Measurements from ENCODE around the gene MMP8.

MMP8 gene

DNA sequence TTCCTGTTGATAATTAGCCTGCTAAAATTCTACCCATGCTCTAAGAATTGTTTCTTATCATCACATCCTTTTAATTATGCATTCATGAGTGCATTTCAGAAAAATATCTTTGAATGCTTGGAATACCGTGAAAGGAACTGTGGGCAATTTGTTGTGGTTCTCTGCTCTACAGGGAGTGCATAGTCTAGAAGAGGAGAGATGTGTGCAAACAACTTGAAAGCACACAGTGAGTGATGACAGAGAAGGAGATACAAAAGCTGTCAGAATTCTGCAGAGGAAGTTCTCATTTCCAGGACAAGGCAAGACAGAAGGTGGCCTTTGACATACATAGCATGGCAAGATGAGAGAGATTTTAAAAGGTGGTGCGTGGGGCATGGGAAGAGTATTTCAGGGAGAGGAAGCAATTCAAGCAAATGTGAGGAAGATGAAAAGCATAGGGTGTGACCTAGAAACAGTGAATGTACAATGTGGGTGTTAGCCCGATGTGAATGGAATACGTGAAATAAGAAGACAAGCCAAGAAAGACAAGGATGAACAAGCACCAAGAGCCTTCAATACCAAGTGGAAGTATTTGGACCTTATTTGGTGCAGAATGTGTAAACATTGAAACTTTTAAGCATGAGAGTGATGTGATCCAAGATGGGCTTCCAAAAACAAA lies 5.0 kb downstream of the MMP8 start:
- DNase-seq (ENCODE audit: low read depth): no peak

DNA sequence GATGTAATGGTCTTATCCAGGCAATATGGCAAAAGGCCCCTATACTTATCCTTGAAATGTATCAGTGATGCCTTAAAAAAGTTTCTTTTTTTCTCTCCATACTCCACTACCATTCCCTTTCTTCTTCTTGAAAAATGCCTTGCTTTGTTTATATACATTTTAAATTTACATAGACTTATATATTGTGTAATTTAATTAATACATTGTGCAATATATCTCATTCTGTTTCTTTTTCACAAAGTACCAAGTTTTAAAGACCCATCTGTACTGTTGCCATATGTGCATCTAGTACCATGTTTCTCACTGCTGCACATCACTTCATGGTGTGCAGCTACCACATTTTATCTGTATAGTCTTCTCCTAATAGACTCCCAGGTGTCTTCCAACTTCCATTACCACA lies 7.5 kb downstream of the MMP8 start:
- no peak for DNase-seq (ENCODE audit: low read depth)

DNA sequence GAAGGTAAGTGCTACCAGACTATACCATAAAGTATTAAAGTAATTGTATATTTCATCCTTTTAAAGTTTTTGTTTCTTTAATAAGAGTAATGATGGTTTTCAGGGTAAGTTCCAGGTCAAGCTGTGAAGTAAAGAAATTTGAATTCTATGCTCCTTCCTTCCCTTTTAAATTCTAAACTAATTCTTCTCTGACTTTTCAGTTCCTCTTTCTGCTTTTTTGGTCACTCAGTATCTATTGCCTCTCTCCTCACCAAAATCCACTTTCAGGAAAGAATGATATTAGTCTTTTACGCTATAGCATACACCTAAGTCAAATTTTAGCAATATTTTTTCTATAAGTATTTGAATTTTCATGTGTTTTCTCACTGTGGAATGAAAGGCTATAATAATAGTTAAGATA lies 8.2 kb downstream of the MMP8 start:
- DNase-seq (ENCODE audit: low read depth): no peak

DNA sequence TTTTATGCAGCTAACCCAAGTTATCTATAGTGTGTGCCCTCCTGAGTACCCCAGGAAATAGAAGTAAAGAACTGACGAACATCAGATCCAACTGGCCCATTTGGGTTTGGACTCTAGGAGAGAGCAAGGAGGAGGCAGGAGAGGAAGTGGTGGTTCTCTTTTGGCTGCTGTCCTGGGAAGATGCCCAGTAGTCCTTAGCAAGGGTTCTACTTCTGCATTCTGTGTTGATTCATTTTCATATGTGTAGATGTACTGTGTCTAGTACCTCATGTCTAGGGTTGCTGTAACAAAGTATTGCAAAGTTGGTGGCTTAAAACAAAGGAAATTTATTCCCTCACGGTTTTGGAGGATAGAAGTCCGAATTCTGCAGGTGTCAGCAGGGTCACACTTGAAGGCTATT lies 12.6 kb downstream of the MMP8 start:
- DNase-seq (ENCODE audit: low read depth): no peak

DNA sequence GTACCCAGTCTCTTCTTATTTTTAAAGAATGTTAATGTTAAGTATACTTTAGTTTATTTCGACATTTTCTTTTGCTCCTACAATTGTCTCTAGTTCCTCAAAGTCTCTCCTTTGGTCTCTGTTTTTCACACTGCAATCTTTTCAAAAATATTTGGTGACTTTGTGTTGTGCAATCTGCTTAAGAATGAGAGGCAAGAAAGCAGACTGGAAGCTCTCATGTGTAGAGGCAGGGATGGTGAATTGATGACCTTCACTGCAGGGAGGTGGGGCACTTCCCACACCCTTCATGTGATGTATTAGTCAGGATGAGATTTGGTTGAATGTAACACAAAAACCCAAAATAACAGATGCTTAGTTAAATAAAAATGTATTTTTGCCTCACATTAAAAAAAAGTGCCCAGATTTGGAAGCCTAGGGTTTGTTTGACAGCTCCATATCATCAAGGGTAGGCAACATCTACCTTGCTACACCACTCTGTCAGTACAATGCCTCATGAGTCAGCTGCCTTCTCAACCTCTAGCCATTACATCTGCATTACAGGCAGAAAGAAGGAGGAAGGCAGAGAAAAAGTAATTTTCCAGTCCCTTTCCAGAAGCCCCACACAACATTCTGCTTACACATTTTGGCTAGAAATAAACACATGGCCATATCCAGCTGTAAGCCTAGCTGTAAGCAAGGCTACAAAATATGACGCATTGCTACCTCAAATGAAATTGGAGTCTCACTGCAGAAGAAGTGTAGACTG lies 15.4 kb downstream of the MMP8 start:
- DNase-seq (ENCODE audit: low read depth): no peak

DNA sequence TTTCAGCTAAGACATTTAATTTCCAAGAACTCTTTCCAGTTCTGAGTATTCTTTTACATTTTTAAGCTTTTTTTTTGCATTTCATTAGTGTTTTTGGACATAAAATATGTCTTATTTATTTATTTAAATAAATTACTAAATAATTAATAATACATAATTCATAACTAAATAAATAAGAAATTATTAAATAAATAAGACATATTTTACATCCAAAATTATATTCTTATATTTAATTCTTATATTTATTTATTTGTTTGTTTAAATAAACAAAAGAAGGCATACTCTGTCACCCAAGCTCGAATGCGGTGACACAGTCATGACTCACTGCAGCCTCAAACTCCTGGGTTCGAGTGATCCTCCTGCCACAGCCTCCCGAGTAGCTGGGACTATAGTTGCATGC lies 16.1 kb downstream of the MMP8 start:
- DNase-seq (ENCODE audit: low read depth): no peak

DNA sequence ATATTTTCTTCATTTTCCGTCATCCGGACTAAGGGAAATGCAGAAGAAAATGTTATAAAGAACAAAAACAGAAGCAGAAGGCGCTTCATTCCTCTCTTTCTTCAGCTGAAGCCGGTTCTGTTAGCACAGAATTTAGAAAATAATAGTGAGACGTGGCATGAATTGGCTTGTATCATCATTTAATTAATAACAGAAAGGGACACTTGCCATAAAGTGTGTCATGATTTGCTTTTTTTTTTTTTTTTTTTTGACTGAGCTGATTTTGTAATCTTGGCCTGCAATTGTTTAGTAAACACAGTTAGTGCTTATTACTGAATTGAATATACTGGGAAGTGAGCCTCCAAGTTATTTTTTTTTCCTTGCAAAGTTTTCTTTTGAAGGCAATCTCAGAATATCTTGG lies 19.1 kb downstream of the MMP8 start, which contains the start of gene MMP27:
TSS of gene MMP27 (minus strand) at position 144 of the 400 bp plus-strand sequence. CDS start at position 89, 55 bp downstream.
- DNase-seq (ENCODE audit: low read depth): no peak

DNA sequence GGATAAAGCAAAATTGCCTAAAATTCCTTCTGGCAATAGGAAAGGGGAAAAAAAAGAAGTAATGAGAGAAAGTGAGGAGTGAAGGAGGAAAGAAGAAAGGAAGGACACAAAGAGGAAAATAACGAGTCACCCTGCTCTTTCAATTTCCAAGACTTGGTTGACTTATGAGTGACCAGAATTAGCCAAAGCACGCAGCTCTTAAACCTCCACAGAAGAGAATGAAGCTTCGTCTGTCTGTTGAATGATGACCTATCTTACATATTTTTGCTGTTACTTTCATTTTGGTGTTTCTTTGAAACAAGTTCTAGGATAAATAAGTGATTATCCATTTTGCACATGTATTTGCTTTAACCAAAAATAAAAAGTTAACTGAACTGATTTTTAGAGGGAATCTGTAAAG lies 19.9 kb downstream of the MMP8 start:
- no peak for DNase-seq (ENCODE audit: low read depth)

DNA sequence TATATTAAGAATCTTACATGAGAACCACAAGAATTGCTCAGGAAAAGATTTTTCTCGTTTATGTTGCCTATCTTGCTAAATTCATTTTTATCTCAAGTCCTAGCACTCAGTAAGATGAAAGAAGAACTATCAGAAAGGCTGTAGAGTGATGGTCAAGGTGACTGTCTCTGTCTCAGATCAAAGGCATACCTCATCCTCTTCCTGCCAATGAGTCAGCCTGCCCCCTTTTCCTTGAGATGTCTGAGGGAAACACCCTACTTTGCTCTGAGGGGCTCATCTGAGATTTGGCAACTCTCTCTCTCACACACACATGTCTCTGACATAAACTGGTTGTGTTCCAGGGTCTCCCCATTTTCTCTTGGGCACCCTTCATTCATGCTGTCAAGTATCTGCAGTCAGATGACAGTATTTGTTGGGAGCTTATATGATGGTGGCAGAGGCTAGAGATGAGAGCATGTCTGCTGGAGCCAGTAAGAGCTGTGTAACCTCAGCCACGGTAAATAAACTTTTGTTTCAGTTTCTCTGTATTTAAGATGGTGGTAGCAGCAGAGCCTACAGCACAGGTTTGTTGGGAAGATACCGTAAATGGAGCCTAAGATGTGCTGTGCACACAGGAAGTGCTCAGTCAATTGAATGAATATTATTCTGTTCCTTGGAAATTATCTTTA lies 20.8 kb downstream of the MMP8 start:
- no peak for DNase-seq (ENCODE audit: low read depth)

DNA sequence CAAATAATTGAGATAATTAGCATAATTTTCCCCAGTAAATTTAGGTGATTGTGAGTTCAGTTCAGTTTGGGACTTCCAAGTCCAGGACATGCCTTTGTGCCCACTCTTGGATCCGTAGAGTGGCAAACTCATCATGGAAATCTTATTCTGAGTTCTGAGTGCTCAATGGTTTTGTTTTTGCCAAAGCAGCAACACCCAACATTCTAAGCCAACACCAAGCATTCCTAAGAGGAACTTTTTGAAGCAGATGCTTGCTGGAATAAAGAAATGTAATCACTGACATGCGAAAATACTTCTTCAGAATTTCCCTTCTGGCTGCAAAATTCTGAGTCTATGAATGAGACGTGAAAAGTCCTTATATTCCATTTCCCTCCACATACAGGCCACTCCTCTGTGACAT lies 29.6 kb downstream of the MMP8 start:
- DNase-seq (ENCODE audit: low read depth): no peak

DNA sequence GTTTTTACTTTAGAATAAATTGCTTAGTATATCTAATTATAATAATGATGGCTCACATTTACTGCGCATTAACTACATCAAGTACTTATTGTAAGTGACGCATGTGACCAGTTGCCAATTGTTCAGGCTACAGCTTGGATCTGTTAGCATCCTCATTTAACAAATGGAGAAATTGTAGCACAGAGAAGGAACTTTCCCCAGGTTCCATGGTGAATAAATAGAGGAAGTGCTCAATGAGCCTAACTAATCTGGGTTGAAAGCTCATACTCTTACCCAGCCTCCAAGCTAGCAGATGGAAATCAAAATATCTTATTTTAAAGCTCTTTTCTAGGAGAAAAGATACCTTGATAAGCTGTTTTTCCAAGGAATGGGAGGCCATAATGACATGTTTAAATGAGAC lies 39.0 kb downstream of the MMP8 start:
- DNase-seq (ENCODE audit: low read depth): no peak

DNA sequence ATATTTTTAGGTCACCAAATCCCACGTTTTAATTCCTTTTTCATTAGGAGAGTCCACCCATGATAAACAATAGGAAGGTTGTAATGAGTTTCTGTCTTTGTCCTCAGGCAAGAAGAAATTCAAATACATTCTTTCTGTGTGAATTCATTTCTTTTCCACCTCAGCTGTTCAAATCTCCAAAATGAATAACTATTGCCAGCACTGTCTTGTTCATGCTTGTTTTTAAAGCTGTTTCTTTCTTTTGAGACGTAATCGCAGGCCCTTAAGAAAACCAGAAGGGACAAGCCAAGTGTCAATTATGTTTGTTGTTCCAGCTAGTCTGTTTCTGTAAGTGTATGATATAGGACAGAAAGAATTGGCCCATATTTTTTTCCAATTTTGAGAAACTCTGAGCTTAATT lies 39.4 kb downstream of the MMP8 start:
- DNase-seq (ENCODE audit: low read depth): no peak

DNA sequence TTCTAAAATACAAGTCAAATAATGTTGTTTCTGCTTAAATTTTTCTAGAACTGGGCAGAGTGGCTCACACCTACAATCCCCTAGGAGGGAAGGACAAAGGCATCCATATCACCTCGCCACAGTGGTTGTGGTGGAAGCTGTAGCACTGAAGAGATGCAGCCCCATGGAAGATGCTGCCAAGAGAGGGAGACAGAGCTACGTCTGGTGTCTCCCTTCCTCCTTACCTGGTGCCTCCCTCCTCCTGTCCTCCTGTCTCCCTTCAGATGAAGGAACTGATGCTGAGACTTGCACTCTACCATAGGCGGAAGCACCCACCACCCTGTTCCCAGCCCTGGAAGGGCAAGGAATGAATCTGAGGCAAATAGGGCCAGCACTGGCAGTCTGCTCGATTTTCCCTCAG lies 41.5 kb downstream of the MMP8 start:
- DNase-seq (ENCODE audit: low read depth): no peak

DNA sequence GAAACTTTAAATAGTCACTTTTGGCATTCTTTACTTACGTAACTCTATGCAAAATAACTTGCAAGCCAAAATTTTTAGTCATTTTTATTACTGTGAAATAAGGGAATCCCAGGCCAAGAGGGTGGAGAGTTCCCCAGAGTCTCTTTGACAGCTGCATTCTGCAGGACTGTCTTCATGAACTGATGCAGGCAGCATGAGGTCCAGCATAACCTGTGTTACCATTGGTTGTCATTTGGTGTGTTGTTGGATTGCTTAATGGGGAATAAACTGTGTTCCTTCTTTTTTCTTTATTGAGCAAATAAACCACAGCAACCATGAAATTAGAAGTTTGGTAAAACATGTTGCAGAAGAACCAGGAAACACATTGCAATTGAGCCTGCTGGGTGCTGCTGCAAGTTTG lies 43.8 kb downstream of the MMP8 start:
- no peak for DNase-seq (ENCODE audit: low read depth)

DNA sequence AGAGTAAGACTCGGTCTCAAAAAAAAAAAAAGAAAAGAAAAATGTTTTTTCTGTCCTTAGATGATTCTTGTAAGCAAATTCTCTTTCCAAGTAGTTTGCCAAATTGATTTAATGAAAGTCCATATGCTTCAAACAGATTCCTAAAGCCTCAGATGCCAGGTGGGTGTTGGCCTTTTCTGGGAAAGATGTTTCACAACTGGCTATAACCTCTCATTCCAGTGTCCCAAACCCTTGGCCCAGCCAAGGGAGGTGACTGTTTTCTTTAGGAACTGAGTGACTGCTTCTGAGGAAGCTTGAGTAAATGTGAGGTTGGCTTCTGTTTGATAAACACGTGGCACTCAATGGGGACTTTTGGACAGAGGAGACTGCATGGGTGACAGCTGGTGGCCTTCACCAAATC lies 46.7 kb downstream of the MMP8 start:
- DNase-seq (ENCODE audit: low read depth): no peak

DNA sequence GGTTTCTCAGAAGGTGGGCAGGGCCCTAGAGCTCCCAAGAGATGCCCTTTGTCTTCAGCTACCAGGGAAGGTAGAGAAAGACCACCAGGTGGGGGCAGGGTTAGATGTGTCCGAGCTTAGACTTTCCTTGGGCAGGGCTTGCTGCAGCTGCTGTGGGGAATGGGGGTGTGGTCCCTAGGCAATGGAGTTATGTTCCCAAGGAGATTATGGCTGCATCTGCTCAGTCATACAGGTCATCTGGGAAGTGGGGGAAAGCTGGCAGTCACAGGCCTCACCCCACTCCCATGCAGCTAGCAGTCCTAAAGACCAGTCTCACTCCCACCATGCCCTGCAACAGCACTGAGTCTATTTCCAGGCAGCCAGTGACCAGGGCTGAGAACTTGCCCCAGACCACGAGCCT lies 48.7 kb downstream of the MMP8 start:
- no peak for DNase-seq (ENCODE audit: low read depth)

DNA sequence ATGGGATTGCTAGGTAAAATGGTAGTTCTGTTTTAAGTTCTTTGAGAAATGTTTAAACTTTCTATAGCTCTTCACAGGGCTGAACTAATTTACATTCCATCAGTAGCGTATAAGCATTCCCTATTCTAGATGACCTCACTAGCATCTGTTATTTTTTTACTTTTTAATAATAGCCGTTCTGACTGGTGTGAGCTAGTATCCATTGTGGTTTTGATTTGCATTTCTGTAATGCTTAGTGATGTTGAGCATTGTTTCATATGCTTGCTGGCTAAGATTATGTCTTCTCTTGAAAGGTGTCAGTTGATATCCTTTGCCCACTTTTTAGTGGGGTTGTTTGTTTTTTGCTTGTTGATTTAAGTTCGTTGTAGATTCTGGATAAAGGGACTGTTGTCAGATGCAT lies 55.1 kb downstream of the MMP8 start:
- no peak for DNase-seq (ENCODE audit: low read depth)

DNA sequence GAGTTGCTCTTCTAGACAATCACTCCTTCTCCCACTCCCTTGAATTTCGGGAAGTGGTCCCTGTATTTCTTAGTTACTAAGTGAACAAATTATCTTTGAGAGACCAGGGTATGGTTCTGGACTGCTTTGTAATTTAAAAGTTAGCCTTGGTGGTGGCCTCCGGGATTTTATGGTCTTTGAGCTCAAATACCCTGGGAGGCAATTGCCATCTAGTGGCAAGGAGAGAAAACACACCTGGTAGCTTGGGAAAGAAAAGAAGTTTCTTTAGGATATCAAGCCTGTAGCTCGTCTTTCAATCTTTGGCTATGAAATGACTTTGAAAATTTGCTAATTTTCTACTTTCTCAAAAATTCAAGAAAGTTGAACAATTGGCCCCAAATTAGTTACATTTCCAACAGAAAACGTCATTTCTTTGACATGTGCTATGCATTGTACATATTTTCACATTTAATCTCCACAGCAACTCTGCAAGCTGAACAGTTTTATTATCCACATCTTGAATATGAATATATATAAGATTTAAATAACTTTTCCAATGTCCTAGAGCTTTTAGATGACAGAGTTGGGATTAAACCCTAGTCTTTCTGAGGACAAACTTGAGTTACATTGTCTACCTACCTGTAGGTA lies 58.3 kb downstream of the MMP8 start:
- DNase-seq (ENCODE audit: low read depth): no peak

DNA sequence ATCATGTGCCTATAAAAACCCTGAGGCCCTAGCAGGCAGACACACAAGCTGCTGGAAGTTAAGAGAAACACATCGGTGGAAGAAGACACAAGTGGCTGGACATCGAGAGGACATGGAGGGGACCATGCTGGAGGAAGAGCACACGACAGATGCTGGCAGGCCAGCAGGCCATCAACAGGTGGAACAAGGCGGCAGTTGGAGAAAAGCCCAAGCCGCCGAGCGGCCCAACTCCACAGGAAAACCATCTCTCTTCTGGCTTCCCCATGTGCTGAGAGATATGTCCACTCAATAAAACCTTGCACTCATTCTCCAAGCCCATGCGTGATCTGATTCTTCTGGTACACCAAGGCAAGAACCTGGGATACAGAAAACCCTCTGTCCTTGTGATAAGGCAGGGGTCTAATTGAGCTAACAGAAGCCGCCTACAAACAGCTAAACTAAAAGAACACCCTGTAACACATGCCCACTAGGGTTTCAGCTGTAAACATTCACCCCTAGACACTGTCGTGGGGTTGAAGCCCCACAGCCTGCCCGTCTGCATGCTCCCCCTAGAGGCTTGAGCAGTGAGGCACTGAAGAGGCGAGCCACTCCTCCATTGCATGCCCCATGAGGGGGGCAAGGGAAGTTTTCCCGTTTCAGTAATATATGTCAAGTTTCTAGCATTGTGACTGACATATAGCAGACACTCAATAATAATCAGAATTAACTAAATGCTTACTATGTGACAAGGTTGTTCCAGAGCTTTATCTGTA lies 60.6 kb downstream of the MMP8 start:
- no peak for DNase-seq (ENCODE audit: low read depth)

DNA sequence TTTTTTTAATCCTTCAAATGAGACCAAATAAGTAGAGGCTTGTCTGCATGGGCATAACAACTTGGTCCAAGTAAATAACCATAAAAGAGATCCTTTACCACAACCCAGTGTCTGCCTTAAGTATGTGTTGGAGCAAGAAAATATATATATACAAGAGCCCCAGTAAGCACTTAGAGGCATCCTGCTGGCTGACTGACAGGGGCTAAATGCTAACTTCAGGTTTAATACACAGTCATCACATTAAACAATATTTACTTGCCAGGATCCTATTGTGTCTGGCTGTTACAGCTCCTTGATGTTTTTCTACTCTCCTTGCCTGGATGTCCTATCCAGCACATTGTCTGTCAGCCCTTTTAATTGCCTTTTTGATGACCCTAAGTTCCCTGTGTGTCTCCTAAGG lies 62.1 kb downstream of the MMP8 start:
- DNase-seq (ENCODE audit: low read depth): no peak
